ENCODE data around the gene CEP295NL.
"Not testable (repeated sequence)": the region's sequence is repeated elsewhere in the genome, so short reads cannot be mapped to it uniquely, and the experiment has no call there.

CEP295NL gene

GRCh38 chr17:78903101-78903779 lies at the start of gene CEP295NL:
Gene CEP295NL (minus strand): TSS chr17:78903201. CDS start chr17:78901828, 1,373 bp downstream.
- no peak for DNase-seq

- DNase-seq = no peak
Measured at GRCh38 chr17:78952706-78953105, 49.7 kb upstream of the CEP295NL start.

GRCh38 chr17:78951967-78952551 lies 49.1 kb upstream of the CEP295NL start:
- DNase-seq = no peak

- no peak for DNase-seq
Measured at GRCh38 chr17:78950870-78951269, 47.9 kb upstream of the CEP295NL start.

GRCh38 chr17:78947235-78948149 lies 44.5 kb upstream of the CEP295NL start:
- no peak for DNase-seq

GRCh38 chr17:78946631-78947030 lies 43.6 kb upstream of the CEP295NL start:
- DNase-seq = no peak

GRCh38 chr17:78946131-78946530 lies 43.1 kb upstream of the CEP295NL start:
- no peak for DNase-seq

GRCh38 chr17:78945455-78945854 lies 42.5 kb upstream of the CEP295NL start:
- not testable (repeated sequence) for DNase-seq

- no peak for DNase-seq
Measured at GRCh38 chr17:78944956-78945355, 42.0 kb upstream of the CEP295NL start.

GRCh38 chr17:78944026-78944425 lies 41.0 kb upstream of the CEP295NL start:
- no peak for DNase-seq

- DNase-seq = no peak
Measured at GRCh38 chr17:78940708-78941107, 37.7 kb upstream of the CEP295NL start.

- no peak for DNase-seq
Measured at GRCh38 chr17:78940258-78940657, 37.3 kb upstream of the CEP295NL start.

GRCh38 chr17:78939615-78940014 lies 36.6 kb upstream of the CEP295NL start:
- no peak for DNase-seq

GRCh38 chr17:78937561-78937960 lies 34.6 kb upstream of the CEP295NL start:
- DNase-seq = no peak

GRCh38 chr17:78935419-78936323 lies 32.7 kb upstream of the CEP295NL start:
- no peak for DNase-seq

GRCh38 chr17:78934681-78935418 lies 31.8 kb upstream of the CEP295NL start:
- DNase-seq = no peak

GRCh38 chr17:78933959-78934568 lies 31.1 kb upstream of the CEP295NL start:
- DNase-seq = no peak

- peak; percentile 38 to 50 for DNase-seq
Measured at GRCh38 chr17:78933025-78933958, 30.3 kb upstream of the CEP295NL start.

- DNase-seq = no peak
Measured at GRCh38 chr17:78929908-78930775, 27.1 kb upstream of the CEP295NL start.
